Measurements from ENCODE around the gene ACOT12. TPM values are rescaled to one million over a fixed set of nuclear protein-coding genes. Genes with fewer than 3 reads are reported as not detected.

The ACOT12 gene
- total and polyA plus RNA-seq, 2 experiments from 2014 or later, result 0.15 TPM; not detected in 1

GRCh38 chr5:81424728-81425127 lies 30.8 kb upstream of the ACOT12 start (continued):
- TF ChIP-seq, protein P1, sequence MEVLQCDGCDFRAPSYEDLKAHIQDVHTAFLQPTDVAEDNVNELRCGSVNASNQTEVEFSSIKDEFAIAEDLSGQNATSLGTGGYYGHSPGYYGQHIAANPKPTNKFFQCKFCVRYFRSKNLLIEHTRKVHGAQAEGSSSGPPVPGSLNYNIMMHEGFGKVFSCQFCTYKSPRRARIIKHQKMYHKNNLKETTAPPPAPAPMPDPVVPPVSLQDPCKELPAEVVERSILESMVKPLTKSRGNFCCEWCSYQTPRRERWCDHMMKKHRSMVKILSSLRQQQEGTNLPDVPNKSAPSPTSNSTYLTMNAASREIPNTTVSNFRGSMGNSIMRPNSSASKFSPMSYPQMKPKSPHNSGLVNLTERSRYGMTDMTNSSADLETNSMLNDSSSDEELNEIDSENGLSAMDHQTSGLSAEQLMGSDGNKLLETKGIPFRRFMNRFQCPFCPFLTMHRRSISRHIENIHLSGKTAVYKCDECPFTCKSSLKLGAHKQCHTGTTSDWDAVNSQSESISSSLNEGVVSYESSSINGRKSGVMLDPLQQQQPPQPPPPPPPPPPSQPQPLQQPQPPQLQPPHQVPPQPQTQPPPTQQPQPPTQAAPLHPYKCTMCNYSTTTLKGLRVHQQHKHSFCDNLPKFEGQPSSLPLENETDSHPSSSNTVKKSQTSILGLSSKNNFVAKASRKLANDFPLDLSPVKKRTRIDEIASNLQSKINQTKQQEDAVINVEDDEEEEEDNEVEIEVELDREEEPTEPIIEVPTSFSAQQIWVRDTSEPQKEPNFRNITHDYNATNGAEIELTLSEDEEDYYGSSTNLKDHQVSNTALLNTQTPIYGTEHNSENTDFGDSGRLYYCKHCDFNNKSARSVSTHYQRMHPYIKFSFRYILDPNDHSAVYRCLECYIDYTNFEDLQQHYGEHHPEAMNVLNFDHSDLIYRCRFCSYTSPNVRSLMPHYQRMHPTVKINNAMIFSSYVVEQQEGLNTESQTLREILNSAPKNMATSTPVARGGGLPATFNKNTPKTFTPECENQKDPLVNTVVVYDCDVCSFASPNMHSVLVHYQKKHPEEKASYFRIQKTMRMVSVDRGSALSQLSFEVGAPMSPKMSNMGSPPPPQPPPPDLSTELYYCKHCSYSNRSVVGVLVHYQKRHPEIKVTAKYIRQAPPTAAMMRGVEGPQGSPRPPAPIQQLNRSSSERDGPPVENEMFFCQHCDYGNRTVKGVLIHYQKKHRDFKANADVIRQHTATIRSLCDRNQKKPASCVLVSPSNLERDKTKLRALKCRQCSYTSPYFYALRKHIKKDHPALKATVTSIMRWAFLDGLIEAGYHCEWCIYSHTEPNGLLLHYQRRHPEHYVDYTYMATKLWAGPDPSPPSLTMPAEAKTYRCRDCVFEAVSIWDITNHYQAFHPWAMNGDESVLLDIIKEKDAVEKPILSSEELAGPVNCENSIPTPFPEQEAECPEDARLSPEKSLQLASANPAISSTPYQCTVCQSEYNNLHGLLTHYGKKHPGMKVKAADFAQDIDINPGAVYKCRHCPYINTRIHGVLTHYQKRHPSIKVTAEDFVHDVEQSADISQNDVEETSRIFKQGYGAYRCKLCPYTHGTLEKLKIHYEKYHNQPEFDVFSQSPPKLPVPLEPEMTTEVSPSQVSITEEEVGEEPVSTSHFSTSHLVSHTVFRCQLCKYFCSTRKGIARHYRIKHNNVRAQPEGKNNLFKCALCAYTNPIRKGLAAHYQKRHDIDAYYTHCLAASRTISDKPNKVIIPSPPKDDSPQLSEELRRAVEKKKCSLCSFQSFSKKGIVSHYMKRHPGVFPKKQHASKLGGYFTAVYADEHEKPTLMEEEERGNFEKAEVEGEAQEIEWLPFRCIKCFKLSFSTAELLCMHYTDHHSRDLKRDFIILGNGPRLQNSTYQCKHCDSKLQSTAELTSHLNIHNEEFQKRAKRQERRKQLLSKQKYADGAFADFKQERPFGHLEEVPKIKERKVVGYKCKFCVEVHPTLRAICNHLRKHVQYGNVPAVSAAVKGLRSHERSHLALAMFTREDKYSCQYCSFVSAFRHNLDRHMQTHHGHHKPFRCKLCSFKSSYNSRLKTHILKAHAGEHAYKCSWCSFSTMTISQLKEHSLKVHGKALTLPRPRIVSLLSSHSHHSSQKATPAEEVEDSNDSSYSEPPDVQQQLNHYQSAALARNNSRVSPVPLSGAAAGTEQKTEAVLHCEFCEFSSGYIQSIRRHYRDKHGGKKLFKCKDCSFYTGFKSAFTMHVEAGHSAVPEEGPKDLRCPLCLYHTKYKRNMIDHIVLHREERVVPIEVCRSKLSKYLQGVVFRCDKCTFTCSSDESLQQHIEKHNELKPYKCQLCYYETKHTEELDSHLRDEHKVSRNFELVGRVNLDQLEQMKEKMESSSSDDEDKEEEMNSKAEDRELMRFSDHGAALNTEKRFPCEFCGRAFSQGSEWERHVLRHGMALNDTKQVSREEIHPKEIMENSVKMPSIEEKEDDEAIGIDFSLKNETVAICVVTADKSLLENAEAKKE (CRISPR knock-in tag; IDR thresholded peaks at IDR 0.05), result no peak
- TF ChIP-seq STAT1 (IDR thresholded peaks at IDR 0.05; ENCODE audit: unreplicated experiment) (no peak), CREB1 (CRISPR knock-in tag; IDR thresholded peaks at IDR 0.05; ENCODE audit: low read depth) (no peak), ZNF114 (CRISPR knock-in tag; IDR thresholded peaks at IDR 0.05) (no peak), POLR2AphosphoS5 (IDR thresholded peaks at IDR 0.05; ENCODE audit: low read depth) (no peak), EZH2 (IDR thresholded peaks at IDR 0.05; ENCODE audit: low read depth, unreplicated experiment) (no peak), REST (IDR thresholded peaks at IDR 0.05; ENCODE audit: unreplicated experiment) (no peak), ZNF331 (CRISPR knock-in tag; IDR thresholded peaks at IDR 0.05; ENCODE audit: low read depth) (no peak)
- TF ChIP-seq, protein P2, sequence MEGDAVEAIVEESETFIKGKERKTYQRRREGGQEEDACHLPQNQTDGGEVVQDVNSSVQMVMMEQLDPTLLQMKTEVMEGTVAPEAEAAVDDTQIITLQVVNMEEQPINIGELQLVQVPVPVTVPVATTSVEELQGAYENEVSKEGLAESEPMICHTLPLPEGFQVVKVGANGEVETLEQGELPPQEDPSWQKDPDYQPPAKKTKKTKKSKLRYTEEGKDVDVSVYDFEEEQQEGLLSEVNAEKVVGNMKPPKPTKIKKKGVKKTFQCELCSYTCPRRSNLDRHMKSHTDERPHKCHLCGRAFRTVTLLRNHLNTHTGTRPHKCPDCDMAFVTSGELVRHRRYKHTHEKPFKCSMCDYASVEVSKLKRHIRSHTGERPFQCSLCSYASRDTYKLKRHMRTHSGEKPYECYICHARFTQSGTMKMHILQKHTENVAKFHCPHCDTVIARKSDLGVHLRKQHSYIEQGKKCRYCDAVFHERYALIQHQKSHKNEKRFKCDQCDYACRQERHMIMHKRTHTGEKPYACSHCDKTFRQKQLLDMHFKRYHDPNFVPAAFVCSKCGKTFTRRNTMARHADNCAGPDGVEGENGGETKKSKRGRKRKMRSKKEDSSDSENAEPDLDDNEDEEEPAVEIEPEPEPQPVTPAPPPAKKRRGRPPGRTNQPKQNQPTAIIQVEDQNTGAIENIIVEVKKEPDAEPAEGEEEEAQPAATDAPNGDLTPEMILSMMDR (conservative IDR thresholded peaks at IDR 0.05; ENCODE audit: low read depth in 2 of 2), result no peak
- TF ChIP-seq, protein P3, sequence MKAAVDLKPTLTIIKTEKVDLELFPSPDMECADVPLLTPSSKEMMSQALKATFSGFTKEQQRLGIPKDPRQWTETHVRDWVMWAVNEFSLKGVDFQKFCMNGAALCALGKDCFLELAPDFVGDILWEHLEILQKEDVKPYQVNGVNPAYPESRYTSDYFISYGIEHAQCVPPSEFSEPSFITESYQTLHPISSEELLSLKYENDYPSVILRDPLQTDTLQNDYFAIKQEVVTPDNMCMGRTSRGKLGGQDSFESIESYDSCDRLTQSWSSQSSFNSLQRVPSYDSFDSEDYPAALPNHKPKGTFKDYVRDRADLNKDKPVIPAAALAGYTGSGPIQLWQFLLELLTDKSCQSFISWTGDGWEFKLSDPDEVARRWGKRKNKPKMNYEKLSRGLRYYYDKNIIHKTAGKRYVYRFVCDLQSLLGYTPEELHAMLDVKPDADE (IDR thresholded peaks at IDR 0.05), result no peak

Measured in GM23338 (cell line).